ENCODE results near the gene CNKSR2. TPM values are rescaled to one million over a fixed set of nuclear protein-coding genes. Genes with fewer than 3 reads are reported as not detected.

CNKSR2 gene
- total RNA-seq, 1 experiment from 2014 or later: 52.9 TPM

- Histone ChIP-seq H3K18ac (ENCODE audit: insufficient read length, low read depth, low read length) (no peak overlapping the region), H4K91ac (ENCODE audit: insufficient read length, low read depth, low read length) (no peak overlapping the region), H3K56ac (ENCODE audit: insufficient read length, low read depth, low read length) (no peak overlapping the region), H2BK20ac (ENCODE audit: low read depth, low read length, poor library complexity, severe bottlenecking) (no peak overlapping the region), H3K9me3 (ENCODE audit: control insufficient read depth, low read depth, low read length) (peaks cover 5% of the 10 kb centered on the region), H3K23ac (ENCODE audit: insufficient read length, low read depth, low read length) (no peak overlapping the region), H2BK15ac (ENCODE audit: low read depth, low read length) (no peak overlapping the region), H2BK12ac (ENCODE audit: insufficient read length, low read depth, low read length) (no peak overlapping the region), H4K20me1 (ENCODE audit: control insufficient read depth, insufficient read depth, insufficient read length) (no peaks in the 10 kb centered on the region), H2AFZ (ENCODE audit: low read length) (no peak overlapping the region), H3K4me1 (ENCODE audit: insufficient read depth, low read length) (no peaks in the 10 kb centered on the region), H3K23me2 (ENCODE audit: insufficient read length, low read depth, low read length, poor library complexity, severe bottlenecking) (no peaks in the 10 kb centered on the region), H4K5ac (ENCODE audit: insufficient read length, low read depth, low read length) (no peak overlapping the region), H4K8ac (replicated peaks; ENCODE audit: insufficient read length, low read depth, low read length) (no peak overlapping the region), H3K14ac (ENCODE audit: insufficient read depth, low read length) (no peak overlapping the region), H3K27ac (ENCODE audit: insufficient read length, low read depth, low read length) (no peak overlapping the region), H2BK5ac (ENCODE audit: insufficient read length, low read length) (no peak overlapping the region), H3K9ac (ENCODE audit: extremely low read depth, insufficient read length, low read length) (no peak overlapping the region), H2AK5ac (ENCODE audit: insufficient read length, low read length) (no peak overlapping the region), H3K4ac (ENCODE audit: low read depth, low read length) (no peak overlapping the region), H2BK120ac (ENCODE audit: low read depth, low read length, poor library complexity, severe bottlenecking) (no peak overlapping the region), H3K4me2 (ENCODE audit: insufficient read depth, insufficient read length, low read length) (no peak overlapping the region), H3T11ph (ENCODE audit: low read length) (no peak overlapping the region), H3K27me3 (ENCODE audit: insufficient read depth, low read length) (no peaks in the 10 kb centered on the region), H3K79me2 (ENCODE audit: insufficient read depth, low read length) (no peaks in the 10 kb centered on the region), H3K79me1 (ENCODE audit: insufficient read depth, low read depth, low read length, poor library complexity, severe bottlenecking) (no peaks in the 10 kb centered on the region)
- Mint-ChIP-seq H3K4me1 (peaks cover 9 to 16% of the 10 kb centered on the region in 2 experiments), H3K27me3 (ENCODE audit: low read depth) (no peaks in the 10 kb centered on the region), H3K9me3 (peaks cover 14 to 33% of the 10 kb centered on the region in 2 experiments; a peak in 4 of 5 replicates), H3K27ac (no peak overlapping the region), H3K36me3 (ENCODE audit: insufficient read depth in 1 of 3, low read depth in 3 of 3) (peaks cover 19 to 36% (median 26%) of the 10 kb centered on the region in 3 experiments), H3K4me3 (no peak overlapping the region)
- no peak for DNase-seq
- TF ChIP-seq CTCF (conservative IDR thresholded peaks at IDR 0.05): no peak
Observed at GRCh38 chrX:21623778-21624501, 249.7 kb downstream of the CNKSR2 start.
